ENCODE data around the gene SERPINB3. TPM values are rescaled to one million over a fixed set of nuclear protein-coding genes. Genes with fewer than 3 reads are reported as not detected.

SERPINB3 gene
- total RNA-seq, 1 experiment from 2014 or later, result not detected

DNA sequence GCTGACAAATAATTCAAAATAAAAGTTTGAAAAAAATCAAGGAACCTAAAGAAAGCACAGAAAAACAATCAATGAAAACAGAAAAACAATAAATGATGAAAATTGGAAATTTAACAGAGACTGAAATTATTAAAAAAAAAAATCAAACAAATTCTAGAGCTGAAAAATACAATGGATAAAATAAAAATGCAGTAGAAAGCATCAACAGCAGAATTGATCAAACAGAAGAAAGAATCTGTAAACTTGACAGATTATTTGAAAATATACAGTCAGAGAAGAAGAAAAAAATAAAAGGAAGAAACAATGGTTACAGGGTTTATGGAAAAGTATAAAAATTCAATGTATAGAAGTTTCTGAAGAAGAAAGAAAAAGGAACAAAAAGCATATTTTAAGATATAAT, 33.9 kb downstream of the SERPINB3 start:
- no peaks in the 10 kb centered on the region for H3K36me3 ChIP-seq (ENCODE audit: control insufficient read depth, insufficient read depth, low read length)
- no peaks in the 10 kb centered on the region for H3K4me1 ChIP-seq (ENCODE audit: control insufficient read depth, insufficient read depth, low read length)
- no peak overlapping the region for H3K27ac ChIP-seq (ENCODE audit: low read length)
- intact Hi-C loops (cut with micrococcal nuclease; ENCODE audit: unreplicated experiment), result no loop called here
- no peaks in the 10 kb centered on the region for H3K27me3 ChIP-seq (ENCODE audit: control insufficient read depth, insufficient read depth, low read length)
- H3K4me3 ChIP-seq (ENCODE audit: low read depth in 2 of 2, low read length in 2 of 2), result no peak overlapping the region
- TF ChIP-seq, protein P1, sequence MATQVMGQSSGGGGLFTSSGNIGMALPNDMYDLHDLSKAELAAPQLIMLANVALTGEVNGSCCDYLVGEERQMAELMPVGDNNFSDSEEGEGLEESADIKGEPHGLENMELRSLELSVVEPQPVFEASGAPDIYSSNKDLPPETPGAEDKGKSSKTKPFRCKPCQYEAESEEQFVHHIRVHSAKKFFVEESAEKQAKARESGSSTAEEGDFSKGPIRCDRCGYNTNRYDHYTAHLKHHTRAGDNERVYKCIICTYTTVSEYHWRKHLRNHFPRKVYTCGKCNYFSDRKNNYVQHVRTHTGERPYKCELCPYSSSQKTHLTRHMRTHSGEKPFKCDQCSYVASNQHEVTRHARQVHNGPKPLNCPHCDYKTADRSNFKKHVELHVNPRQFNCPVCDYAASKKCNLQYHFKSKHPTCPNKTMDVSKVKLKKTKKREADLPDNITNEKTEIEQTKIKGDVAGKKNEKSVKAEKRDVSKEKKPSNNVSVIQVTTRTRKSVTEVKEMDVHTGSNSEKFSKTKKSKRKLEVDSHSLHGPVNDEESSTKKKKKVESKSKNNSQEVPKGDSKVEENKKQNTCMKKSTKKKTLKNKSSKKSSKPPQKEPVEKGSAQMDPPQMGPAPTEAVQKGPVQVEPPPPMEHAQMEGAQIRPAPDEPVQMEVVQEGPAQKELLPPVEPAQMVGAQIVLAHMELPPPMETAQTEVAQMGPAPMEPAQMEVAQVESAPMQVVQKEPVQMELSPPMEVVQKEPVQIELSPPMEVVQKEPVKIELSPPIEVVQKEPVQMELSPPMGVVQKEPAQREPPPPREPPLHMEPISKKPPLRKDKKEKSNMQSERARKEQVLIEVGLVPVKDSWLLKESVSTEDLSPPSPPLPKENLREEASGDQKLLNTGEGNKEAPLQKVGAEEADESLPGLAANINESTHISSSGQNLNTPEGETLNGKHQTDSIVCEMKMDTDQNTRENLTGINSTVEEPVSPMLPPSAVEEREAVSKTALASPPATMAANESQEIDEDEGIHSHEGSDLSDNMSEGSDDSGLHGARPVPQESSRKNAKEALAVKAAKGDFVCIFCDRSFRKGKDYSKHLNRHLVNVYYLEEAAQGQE (IDR thresholded peaks at IDR 0.05; ENCODE audit: insufficient read depth in 1 of 2, low read depth in 2 of 2, low read length in 1 of 2), result no peak
- TF ChIP-seq, protein P2, sequence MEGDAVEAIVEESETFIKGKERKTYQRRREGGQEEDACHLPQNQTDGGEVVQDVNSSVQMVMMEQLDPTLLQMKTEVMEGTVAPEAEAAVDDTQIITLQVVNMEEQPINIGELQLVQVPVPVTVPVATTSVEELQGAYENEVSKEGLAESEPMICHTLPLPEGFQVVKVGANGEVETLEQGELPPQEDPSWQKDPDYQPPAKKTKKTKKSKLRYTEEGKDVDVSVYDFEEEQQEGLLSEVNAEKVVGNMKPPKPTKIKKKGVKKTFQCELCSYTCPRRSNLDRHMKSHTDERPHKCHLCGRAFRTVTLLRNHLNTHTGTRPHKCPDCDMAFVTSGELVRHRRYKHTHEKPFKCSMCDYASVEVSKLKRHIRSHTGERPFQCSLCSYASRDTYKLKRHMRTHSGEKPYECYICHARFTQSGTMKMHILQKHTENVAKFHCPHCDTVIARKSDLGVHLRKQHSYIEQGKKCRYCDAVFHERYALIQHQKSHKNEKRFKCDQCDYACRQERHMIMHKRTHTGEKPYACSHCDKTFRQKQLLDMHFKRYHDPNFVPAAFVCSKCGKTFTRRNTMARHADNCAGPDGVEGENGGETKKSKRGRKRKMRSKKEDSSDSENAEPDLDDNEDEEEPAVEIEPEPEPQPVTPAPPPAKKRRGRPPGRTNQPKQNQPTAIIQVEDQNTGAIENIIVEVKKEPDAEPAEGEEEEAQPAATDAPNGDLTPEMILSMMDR (IDR thresholded peaks at IDR 0.05), result no peak
- BruUV-seq (replicated peaks), result no TSS peak
- no peak for DNase-seq (ENCODE audit: low read depth, low spot score)
- POLR2A ChIA-PET, result no interaction called here
- no peaks in the 10 kb centered on the region for H3K9me3 ChIP-seq (ENCODE audit: control insufficient read depth, insufficient read depth, low read depth, low read length)
- no peak for ATAC-seq
- in situ Hi-C loops (cut with HindIII; ENCODE audit: low pct_unique_long_range_greater_than_20kb, low sequenced_read_pairs), result no loop called here
- CTCF ChIA-PET, result no interaction called here

GRCh38 chr18:63626431-63626830, 35.3 kb downstream of the SERPINB3 start:
- H3K27ac ChIP-seq (ENCODE audit: low read length), result no peak overlapping the region
- no peaks in the 10 kb centered on the region for H3K4me1 ChIP-seq (ENCODE audit: control insufficient read depth, insufficient read depth, low read length)
- H3K27me3 ChIP-seq (ENCODE audit: control insufficient read depth, insufficient read depth, low read length), result no peaks in the 10 kb centered on the region
- ChIA-PET CTCF (no interaction called here), POLR2A (no interaction called here)
- H3K9me3 ChIP-seq (ENCODE audit: control insufficient read depth, insufficient read depth, low read depth, low read length), result no peaks in the 10 kb centered on the region
- no TSS peak for BruUV-seq (replicated peaks)
- ATAC-seq (no peak), DNase-seq (ENCODE audit: low read depth, low spot score) (no peak)
- no peak overlapping the region for H3K4me3 ChIP-seq (ENCODE audit: low read depth in 2 of 2, low read length in 2 of 2)
- in situ Hi-C loops (cut with HindIII; ENCODE audit: low pct_unique_long_range_greater_than_20kb, low sequenced_read_pairs), result no loop called here
- TF ChIP-seq POLR2AphosphoS5 (IDR thresholded peaks at IDR 0.05; ENCODE audit: low read depth, low read length) (no peak), SIN3A (IDR thresholded peaks at IDR 0.05; ENCODE audit: borderline replicate concordance, insufficient read depth, low read depth, low read length) (no peak), TCF7L2 (IDR thresholded peaks at IDR 0.05; ENCODE audit: low read depth, low read length) (no peak)
- TF ChIP-seq, protein P2 (IDR thresholded peaks at IDR 0.05), result no peak
- TF ChIP-seq, protein P1 (IDR thresholded peaks at IDR 0.05; ENCODE audit: insufficient read depth in 1 of 2, low read depth in 2 of 2, low read length in 1 of 2), result no peak
- H3K36me3 ChIP-seq (ENCODE audit: control insufficient read depth, insufficient read depth, low read length), result no peaks in the 10 kb centered on the region
- intact Hi-C loops (cut with micrococcal nuclease; ENCODE audit: unreplicated experiment), result no loop called here
